Transverse colon (tissue), 4 donors: ENCODE results near the gene SMIM28. TPM values are rescaled to one million over a fixed set of nuclear protein-coding genes. Genes with fewer than 3 reads are reported as not detected.

Experiments
- DNase-seq: peaks from one replicate; pipeline ENCODE4 v3.0.0-alpha.2; 2019
- H3K27ac ChIP-seq, 4 donors: fragments of 200-600 bp; sonication (generic); 2 replicates each; pipeline ENCODE4 v1.5.1; 2016 to 2018; ENCODE audit warnings: inconsistent platforms in 4 of 4
- H3K27me3 ChIP-seq: fragments of 200-600 bp; sonication (generic); 2 replicates; pipeline ENCODE4 v1.5.1; 2017; ENCODE audit warnings: inconsistent platforms
- H3K36me3 ChIP-seq, 4 donors: fragments of 200-600 bp; sonication (generic); 2 replicates each; pipeline ENCODE4 v1.5.1; 2017 to 2019; ENCODE audit warnings: inconsistent platforms in 4 of 4
- H3K4me1 ChIP-seq, 4 donors: fragments of 200-600 bp; sonication (generic); 2 replicates each; pipeline ENCODE4 v1.5.1; 2017 to 2020; ENCODE audit warnings: inconsistent platforms in 4 of 4
- H3K4me3 ChIP-seq, 4 donors: fragments of 200-600 bp; sonication (generic); 1 replicate in 1 of 4; 2 replicates in 3 of 4; pipeline versions ENCODE4 v1.5.1 to v1.6.1; 2017 to 2019; ENCODE audit warnings: inconsistent platforms in 4 of 4
- H3K9me3 ChIP-seq, 2 donors: fragments of 200-600 bp; sonication (generic); 2 replicates each; pipeline ENCODE4 v1.5.1; 2017 to 2019; ENCODE audit warnings: inconsistent platforms in 2 of 2
- EP300 ChIP-seq: sonication (generic); formaldehyde crosslinking; IDR thresholded peaks from one replicate; pipeline ENCODE4 v1.6.1; 2017; ENCODE audit warnings: antibody characterized with exemption, low read depth
- POLR2A ChIP-seq: fragments of 450-650 bp; IDR thresholded peaks from one replicate; pipeline ENCODE4 v1.6.1; 2016; ENCODE audit warnings: antibody characterized with exemption, mild to moderate bottlenecking, moderate library complexity
- POLR2AphosphoS5 ChIP-seq, 3 donors: sonication (generic); formaldehyde crosslinking; IDR thresholded peaks; one replicate each; pipeline ENCODE4 v1.6.1; 2016; ENCODE audit warnings: antibody characterized with exemption in 3 of 3
- WGBS, 2 donors: methylation state at CpG; one replicate each; pipeline ENCODE4 v1.1.5; 2018; ENCODE audit warnings: low coverage in 1 of 2; 5-methylcytosine and 5-hydroxymethylcytosine counted together
- in situ Hi-C, 4 donors: fragments of 200-750 bp; cut with MboI; loops; one replicate each; pipeline versions ENCODE4 v1.15.0 to v1.15.1; 2017; ENCODE audit warnings: low sequenced_read_pairs in 3 of 4, low pct_ligation_motif_present in 1 of 4, low pct_unique_long_range_greater_than_20kb in 1 of 4
- intact Hi-C: fragments of 100-400 bp; cut with DNase I; formaldehyde crosslinking; loops from one replicate; pipeline ENCODE4 v1.15.1; 2023; ENCODE audit warnings: low total_unique reads
- total RNA-seq, 4 donors: library from RNA; depleted of rRNA; stranded (reverse); fragments of >200 nt; gene quantifications; one replicate each; pipeline ENCODE4 v1.1.0, GENCODE V29; 2016
- TF ChIP-seq, protein P1 (sequence below), 5 experiments: fragments of 200-600 bp in 3 of 5; fragments of 450-650 bp in 2 of 5; sonication (generic) in 3 of 5; IDR thresholded peaks; 1 replicate in 2 of 5; 2 replicates in 3 of 5; pipeline ENCODE4 v1.5.1; 2016 to 2017; ENCODE audit warnings: antibody characterized with exemption in 5 of 5, inconsistent platforms in 3 of 5, mild to moderate bottlenecking in 2 of 5, moderate library complexity in 1 of 5

The SMIM28 gene
- total RNA-seq, 4 donors from 2014 or later, result 0.96 TPM; not detected in 3

GRCh38 chr6:138378463-138378862 lies 758 bp downstream of the SMIM28 start:
- Histone ChIP-seq H3K27me3 (no peaks in the 10 kb centered on the region), H3K27ac (no peak overlapping the region), H3K4me3 (no peak overlapping the region), H3K9me3 (no peaks in the 10 kb centered on the region), H3K4me1 (no peaks in the 10 kb centered on the region), H3K36me3 (no peaks in the 10 kb centered on the region)
- intact Hi-C loops, result no loop called here
- WGBS, 2 donors, result 69 to 76% methylated on average over 4 of the region's 4 CpGs
- no peak for DNase-seq
- in situ Hi-C loops, result no loop called here
- TF ChIP-seq EP300 (no peak), POLR2AphosphoS5 (IDR thresholded peaks at IDR 0.05) (no peak), POLR2A (no peak)
- TF ChIP-seq, protein P1, sequence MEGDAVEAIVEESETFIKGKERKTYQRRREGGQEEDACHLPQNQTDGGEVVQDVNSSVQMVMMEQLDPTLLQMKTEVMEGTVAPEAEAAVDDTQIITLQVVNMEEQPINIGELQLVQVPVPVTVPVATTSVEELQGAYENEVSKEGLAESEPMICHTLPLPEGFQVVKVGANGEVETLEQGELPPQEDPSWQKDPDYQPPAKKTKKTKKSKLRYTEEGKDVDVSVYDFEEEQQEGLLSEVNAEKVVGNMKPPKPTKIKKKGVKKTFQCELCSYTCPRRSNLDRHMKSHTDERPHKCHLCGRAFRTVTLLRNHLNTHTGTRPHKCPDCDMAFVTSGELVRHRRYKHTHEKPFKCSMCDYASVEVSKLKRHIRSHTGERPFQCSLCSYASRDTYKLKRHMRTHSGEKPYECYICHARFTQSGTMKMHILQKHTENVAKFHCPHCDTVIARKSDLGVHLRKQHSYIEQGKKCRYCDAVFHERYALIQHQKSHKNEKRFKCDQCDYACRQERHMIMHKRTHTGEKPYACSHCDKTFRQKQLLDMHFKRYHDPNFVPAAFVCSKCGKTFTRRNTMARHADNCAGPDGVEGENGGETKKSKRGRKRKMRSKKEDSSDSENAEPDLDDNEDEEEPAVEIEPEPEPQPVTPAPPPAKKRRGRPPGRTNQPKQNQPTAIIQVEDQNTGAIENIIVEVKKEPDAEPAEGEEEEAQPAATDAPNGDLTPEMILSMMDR (IDR thresholded peaks at IDR 0.05), result no peak

DNA sequence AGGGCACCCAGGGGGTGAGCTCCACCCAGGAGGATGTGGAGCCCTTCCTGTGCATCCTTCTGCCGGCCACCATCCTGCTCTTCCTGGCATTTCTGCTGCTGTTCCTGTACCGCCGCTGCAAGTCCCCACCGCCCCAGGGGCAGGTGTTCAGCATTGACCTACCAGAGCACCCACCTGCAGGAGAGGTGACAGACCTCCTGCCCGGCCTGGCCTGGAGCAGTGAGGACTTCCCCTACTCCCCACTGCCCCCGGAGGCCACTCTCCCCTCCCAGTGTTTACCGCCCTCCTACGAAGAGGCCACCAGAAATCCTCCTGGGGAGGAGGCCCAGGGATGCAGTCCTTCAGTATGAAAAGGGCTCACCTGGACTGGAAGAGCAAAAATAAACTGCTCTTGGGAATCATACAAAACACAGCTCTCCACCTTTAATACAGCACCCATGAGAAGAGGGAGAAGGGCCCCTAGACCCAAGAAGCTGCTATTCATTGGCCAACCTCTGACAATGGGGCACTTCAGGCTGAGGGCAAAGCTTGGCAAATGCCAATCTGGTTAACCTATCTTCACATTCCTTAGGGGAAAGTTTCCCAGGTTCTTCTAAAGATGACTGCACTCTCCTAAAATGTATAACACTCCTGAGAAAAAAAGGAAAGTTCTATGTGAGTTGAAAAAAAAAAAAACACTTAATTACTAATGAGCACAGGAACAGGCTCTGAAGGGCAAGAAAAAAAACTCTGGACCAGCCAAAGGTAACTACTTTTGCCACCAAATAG lies 5.0 kb downstream of the SMIM28 start:
- H3K4me3 ChIP-seq, result no peak overlapping the region
- H3K27me3 ChIP-seq, result no peaks in the 10 kb centered on the region
- no peak overlapping the region for H3K27ac ChIP-seq
- 60 to 86% methylated on average over 1 to 8 of the region's 8 CpGs for WGBS, 2 donors
- no peaks in the 10 kb centered on the region for H3K4me1 ChIP-seq
- no peaks in the 10 kb centered on the region for H3K9me3 ChIP-seq
- intact Hi-C loops (no loop called here), in situ Hi-C loops (no loop called here)
- no peaks in the 10 kb centered on the region for H3K36me3 ChIP-seq
- DNase-seq, result no peak
- TF ChIP-seq POLR2A (no peak), POLR2AphosphoS5 (IDR thresholded peaks at IDR 0.05) (no peak), EP300 (no peak)
- TF ChIP-seq, protein P1 (IDR thresholded peaks at IDR 0.05), result no peak

DNA sequence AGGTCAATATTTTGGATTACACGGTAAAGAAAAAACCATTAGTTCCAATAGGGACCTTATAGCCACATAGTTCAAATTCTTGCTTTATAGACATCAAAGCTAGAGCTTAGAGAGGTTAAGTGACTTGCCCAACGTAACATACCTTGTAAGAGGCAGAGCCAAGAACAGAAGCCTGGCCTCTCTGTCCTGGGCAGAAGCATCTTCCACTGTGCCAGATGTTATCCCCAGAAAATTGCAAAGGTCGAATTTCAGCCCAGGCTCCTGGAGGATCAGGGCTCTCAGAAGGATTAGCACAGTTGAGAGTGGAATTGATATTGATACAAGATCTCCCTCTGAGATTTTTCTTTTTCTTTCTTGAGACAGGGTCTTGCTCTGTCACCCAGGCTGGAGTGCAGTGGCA lies 6.1 kb downstream of the SMIM28 start:
- no peak for TF ChIP-seq POLR2A
- TF ChIP-seq, protein P1 (IDR thresholded peaks at IDR 0.05), result no peak
- no peak for TF ChIP-seq EP300
- TF ChIP-seq POLR2AphosphoS5 (IDR thresholded peaks at IDR 0.05), result no peak
- Histone ChIP-seq H3K9me3 (no peaks in the 10 kb centered on the region), H3K27ac (no peak overlapping the region), H3K4me3 (no peak overlapping the region), H3K36me3 (no peaks in the 10 kb centered on the region), H3K27me3 (no peaks in the 10 kb centered on the region), H3K4me1 (no peaks in the 10 kb centered on the region)
- intact Hi-C loops (no loop called here), in situ Hi-C loops (no loop called here)
- no peak for DNase-seq
- WGBS, 2 donors, result 81 to 100% methylated on average over 1 to 3 of the region's 3 CpGs

GRCh38 chr6:138386897-138387296 lies 9.2 kb downstream of the SMIM28 start:
- in situ Hi-C loops (no loop called here), intact Hi-C loops (no loop called here)
- Histone ChIP-seq H3K27ac (no peak overlapping the region), H3K27me3 (no peaks in the 10 kb centered on the region), H3K36me3 (no peaks in the 10 kb centered on the region), H3K4me3 (no peak overlapping the region), H3K9me3 (no peaks in the 10 kb centered on the region), H3K4me1 (no peaks in the 10 kb centered on the region)
- WGBS, 2 donors, result 78 to 98% methylated on average over 1 to 3 of the region's 3 CpGs
- TF ChIP-seq EP300 (no peak), POLR2A (no peak), POLR2AphosphoS5 (IDR thresholded peaks at IDR 0.05) (no peak)
- TF ChIP-seq, protein P1 (IDR thresholded peaks at IDR 0.05), result no peak
- no peak for DNase-seq
